ENCODE measurements around the gene RAB11FIP4. TPM values are rescaled to one million over a fixed set of nuclear protein-coding genes. Genes with fewer than 3 reads are reported as not detected.

RAB11FIP4 gene
- total RNA-seq, 2 experiments from 2014 or later, result 23.9 to 35.5 TPM

DNA sequence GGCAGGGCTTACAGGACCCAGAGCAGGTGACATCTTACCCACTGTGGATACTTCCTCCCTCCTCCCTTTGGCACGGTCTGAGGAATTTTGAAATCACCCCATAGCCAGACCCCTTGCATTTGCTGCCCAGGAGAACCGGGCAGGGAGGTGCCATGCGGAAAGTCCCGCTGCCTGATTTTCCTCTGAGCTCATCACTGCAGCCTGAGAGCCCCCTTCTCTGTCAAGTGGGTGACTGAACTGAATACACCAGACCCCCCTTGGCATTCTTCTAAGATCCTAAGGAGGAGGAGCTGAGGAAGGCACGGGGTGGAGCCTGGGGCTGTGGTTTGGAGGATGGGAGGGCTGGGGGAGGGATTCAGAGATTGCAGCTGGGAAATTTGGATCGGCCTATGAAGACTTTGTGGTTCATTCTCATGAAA, 173.4 kb downstream of the RAB11FIP4 start:
- ATAC-seq (no peak), DNase-seq (no peak)
- H3K36me3 Mint-ChIP-seq, result no peaks in the 10 kb centered on the region
- peaks cover 25% of the 10 kb centered on the region for H3K27me3 Mint-ChIP-seq
- no peak overlapping the region for H3K27ac Mint-ChIP-seq
- no peaks in the 10 kb centered on the region for H3K9me3 Mint-ChIP-seq (ENCODE audit: low read depth)
- peaks cover 2% of the 10 kb centered on the region for H3K4me1 Mint-ChIP-seq
- no peak overlapping the region for H3K4me3 Mint-ChIP-seq
- CTCF ChIA-PET, result no interaction called here

DNA sequence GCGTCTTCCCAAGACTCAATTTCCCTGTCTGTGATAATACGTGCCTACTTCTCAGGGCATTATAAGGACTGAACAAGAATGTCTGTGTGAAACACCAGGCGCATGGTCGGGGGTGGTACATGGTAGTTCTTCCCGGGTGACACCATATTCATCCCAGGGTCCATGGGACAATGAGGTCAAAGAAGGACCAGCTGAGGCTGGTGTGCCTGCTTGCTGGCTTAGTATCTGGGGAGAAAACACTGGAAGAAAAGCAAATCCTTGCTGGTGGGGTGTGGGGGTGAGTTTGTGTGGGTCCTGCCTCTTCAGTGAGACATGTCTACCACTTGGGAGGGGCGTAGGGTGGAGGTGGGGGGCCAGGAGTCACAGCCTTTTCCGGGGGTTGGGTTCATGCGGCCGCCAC, 174.2 kb downstream of the RAB11FIP4 start:
- CTCF ChIA-PET, result no interaction called here
- H3K27ac Mint-ChIP-seq, result no peak overlapping the region
- no peak for ATAC-seq

DNA sequence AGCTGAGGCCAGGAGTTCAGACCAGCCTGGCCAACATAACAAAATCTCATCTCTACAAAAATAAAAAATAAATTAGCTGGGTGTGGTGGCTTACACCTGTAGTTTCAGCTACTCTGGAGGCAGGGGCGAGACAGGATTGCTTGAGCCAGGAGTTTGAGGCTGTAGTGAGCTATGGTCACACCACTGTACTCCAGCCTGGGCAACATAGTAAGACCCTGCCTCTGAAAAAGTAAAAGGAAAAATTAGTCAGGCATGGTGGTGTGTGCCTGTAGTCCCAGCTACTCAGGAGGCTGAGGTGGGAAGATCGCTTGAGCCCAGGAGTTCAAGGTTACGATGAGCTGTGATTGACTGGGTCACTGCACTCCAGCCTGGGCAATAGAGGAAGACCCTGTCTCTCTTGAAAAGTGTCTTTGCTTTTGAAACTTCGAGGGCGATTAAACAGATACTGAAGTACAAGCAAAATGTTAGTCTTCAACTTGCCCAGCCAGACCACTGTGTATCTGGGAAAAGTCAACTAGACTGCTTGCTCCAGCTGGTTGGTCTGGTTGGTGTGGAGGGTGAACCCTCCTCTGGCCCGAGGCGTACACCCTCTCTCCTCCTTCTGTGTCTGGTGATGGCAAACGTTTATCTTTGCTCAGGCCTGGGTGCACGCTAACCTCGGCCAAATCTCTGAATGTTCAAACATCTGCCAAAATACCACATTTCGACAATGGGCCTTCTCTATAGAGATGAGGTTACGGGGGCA, 174.9 kb downstream of the RAB11FIP4 start:
- no peak for DNase-seq
- peaks cover 2% of the 10 kb centered on the region for H3K4me1 Mint-ChIP-seq
- no peak overlapping the region for H3K4me3 Mint-ChIP-seq
- peaks cover 10% of the 10 kb centered on the region for H3K27me3 Mint-ChIP-seq
- no peak overlapping the region for H3K27ac Mint-ChIP-seq
- no peaks in the 10 kb centered on the region for H3K9me3 Mint-ChIP-seq (ENCODE audit: low read depth)
- CTCF ChIA-PET, result no interaction called here
- ATAC-seq, result no peak
- H3K36me3 Mint-ChIP-seq, result no peaks in the 10 kb centered on the region

More for the DNA sequence above, 174.2 kb downstream of the RAB11FIP4 start:
- Mint-ChIP-seq H3K4me1 (peaks cover 2% of the 10 kb centered on the region), H3K36me3 (no peaks in the 10 kb centered on the region), H3K4me3 (no peak overlapping the region), H3K9me3 (ENCODE audit: low read depth) (no peaks in the 10 kb centered on the region), H3K27me3 (peaks cover 18% of the 10 kb centered on the region)
- no peak for DNase-seq

DNA sequence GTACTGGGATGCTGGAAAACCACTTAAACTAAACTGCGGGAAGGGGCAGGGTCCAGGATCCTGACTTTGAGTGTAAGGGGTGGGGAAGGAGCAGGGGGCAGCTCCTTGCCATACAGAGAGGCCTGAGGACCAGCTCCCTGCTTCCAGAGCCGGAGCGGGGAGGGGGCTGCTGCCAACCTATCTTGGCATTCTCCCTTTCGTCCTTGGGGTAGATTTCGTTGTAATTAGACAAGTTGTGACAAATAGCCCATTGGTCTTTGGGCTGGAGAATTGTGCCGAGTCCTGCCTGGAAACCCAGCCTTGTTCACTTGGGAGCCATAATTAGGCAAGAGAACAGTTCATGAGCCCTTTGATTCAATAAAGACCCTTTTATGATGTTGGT, 175.5 kb downstream of the RAB11FIP4 start:
- H3K27me3 Mint-ChIP-seq, result peaks cover 6% of the 10 kb centered on the region
- CTCF ChIA-PET, result no interaction called here
- no peak for ATAC-seq

DNA sequence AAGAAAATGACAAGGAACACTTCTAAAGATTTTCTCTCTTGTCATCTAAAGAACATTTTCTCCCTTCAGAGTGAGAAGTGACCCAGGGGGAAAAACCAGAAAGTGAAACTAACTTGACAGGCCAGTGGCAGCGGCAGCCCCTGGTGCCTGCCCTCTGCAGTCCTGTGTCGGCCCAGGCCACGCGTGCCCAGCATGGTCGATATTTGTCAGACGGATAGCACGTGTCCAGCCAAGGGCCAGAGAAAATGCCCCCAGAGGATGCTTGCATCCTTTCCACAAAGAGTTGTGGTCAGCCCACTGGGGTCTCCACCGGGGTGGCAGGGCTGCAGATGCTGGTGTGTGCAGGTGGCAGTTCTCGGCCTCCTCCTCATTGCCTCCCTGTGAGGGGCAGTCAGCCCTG, 176.6 kb downstream of the RAB11FIP4 start:
- no peak for ATAC-seq
- no peak for DNase-seq
- Mint-ChIP-seq H3K4me3 (no peak overlapping the region), H3K4me1 (no peaks in the 10 kb centered on the region), H3K9me3 (ENCODE audit: low read depth) (no peaks in the 10 kb centered on the region), H3K36me3 (no peaks in the 10 kb centered on the region), H3K27me3 (peaks cover 6% of the 10 kb centered on the region), H3K27ac (no peak overlapping the region)
- CTCF ChIA-PET, result no interaction called here

More for the DNA sequence above, 175.5 kb downstream of the RAB11FIP4 start:
- no peaks in the 10 kb centered on the region for H3K9me3 Mint-ChIP-seq (ENCODE audit: low read depth)
- H3K36me3 Mint-ChIP-seq, result no peaks in the 10 kb centered on the region
- no peaks in the 10 kb centered on the region for H3K4me1 Mint-ChIP-seq
- H3K4me3 Mint-ChIP-seq, result no peak overlapping the region
- H3K27ac Mint-ChIP-seq, result no peak overlapping the region
- DNase-seq, result no peak

DNA sequence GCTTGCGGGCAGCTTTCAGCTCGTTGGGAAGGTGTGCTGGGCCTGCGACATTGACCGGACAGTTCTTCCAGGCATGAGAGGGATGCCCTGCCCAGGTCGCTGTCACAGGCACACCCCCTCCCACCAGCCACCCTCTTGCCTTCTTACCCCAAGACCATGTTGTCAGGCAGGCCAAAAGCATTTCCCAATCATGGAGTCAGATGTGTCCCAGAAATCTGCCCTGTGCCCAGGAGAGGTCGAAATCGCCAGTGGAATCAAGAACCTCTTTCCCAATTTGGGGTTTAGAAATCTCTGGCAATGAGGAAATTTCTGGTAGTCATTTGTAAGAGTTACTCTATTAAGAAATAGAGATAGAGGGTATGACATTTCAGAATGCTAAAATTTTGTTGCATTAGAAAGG, 177.1 kb downstream of the RAB11FIP4 start:
- CTCF ChIA-PET, result no interaction called here
- ATAC-seq, result no peak
- no peak for DNase-seq
- no peaks in the 10 kb centered on the region for H3K9me3 Mint-ChIP-seq (ENCODE audit: low read depth)
- no peak overlapping the region for H3K4me3 Mint-ChIP-seq
- no peak overlapping the region for H3K27ac Mint-ChIP-seq
- H3K4me1 Mint-ChIP-seq, result no peaks in the 10 kb centered on the region
- no peaks in the 10 kb centered on the region for H3K36me3 Mint-ChIP-seq
- H3K27me3 Mint-ChIP-seq, result peaks cover 6% of the 10 kb centered on the region

DNA sequence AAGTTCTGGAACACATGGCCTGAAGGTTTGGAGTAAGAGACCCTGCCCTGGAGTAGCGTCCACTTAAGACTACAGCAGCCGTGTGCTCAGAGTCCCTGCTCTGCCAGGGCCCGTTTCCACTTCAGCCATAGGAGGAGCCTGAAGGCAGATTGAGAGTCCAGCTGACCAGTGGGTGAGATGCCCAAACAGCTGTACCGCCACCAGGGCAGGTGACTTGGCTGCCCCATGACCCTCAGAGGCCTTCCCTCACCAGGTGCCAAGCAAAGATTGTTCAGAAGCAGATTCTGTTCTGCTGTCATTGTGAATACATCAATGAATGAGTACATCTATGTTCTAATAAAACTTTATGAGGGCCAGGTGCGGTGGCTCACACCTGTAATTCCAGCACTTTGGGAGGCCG, 178.8 kb downstream of the RAB11FIP4 start:
- no peak for DNase-seq
- Mint-ChIP-seq H3K4me1 (no peaks in the 10 kb centered on the region), H3K9me3 (ENCODE audit: low read depth) (no peaks in the 10 kb centered on the region), H3K4me3 (no peak overlapping the region), H3K27me3 (peaks cover 5% of the 10 kb centered on the region), H3K27ac (no peak overlapping the region), H3K36me3 (no peaks in the 10 kb centered on the region)
- CTCF ChIA-PET, result interaction anchor here (1.3 to 1.4 kb wide), 2 partner anchors 11 to 273 kb away, joined by 3 read pairs; no protein-coding TSS in a partner anchor
- no peak for ATAC-seq

DNA sequence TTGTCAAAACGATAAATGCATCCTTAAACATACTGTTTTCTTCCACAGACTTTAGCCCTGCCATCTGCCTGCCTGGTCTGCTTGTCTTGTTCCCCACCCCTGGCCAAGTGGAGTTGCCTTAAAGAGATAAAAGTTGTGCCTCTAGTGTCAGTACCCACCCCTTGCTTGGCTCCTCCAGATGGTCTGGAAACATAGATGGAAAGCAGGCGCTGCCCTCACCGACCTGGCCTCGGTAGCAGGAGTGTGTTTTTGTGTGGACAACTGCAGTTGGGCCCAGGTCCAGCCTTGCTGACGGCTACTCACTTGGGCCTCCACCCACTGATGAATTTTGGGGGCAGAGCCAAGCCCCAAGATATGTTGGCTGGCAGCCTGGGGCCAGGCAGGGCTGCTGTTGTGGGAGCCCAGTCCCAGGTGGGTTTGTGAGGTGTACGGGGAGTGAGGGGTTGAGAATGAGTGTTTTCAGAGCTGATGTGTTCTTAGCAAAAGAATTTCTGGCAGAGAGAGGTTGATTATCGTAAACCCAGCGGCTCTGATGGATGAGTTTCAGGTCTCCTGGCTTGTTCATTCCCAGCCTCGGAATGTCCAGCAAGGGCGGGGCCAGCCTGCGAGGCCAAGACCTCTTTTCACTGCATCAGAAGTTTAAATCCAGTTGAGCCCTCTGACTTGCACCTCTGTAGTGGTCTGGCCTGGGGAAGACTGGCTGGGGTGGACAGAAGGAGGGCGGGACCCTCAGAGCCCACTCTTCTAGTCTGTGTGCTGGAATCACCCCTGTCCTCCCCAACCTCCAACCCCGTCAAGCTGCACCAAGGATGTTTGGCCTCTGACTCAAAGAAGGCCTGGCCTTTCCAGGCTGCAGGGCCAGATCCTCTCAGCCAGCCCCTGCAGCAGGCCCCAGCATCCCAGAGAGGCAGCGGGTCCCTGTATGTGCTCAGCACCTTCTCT, 179.7 kb downstream of the RAB11FIP4 start:
- no peaks in the 10 kb centered on the region for H3K36me3 Mint-ChIP-seq
- no peaks in the 10 kb centered on the region for H3K4me1 Mint-ChIP-seq
- peaks cover 3% of the 10 kb centered on the region for H3K27me3 Mint-ChIP-seq
- ATAC-seq (no peak), DNase-seq (no peak)
- no peaks in the 10 kb centered on the region for H3K9me3 Mint-ChIP-seq (ENCODE audit: low read depth)
- H3K27ac Mint-ChIP-seq, result no peak overlapping the region
- no peak overlapping the region for H3K4me3 Mint-ChIP-seq
- CTCF ChIA-PET, result interaction anchor here (1.3 kb wide), 1 partner anchor 12 kb away, joined by 3 read pairs; no protein-coding TSS in a partner anchor

DNA sequence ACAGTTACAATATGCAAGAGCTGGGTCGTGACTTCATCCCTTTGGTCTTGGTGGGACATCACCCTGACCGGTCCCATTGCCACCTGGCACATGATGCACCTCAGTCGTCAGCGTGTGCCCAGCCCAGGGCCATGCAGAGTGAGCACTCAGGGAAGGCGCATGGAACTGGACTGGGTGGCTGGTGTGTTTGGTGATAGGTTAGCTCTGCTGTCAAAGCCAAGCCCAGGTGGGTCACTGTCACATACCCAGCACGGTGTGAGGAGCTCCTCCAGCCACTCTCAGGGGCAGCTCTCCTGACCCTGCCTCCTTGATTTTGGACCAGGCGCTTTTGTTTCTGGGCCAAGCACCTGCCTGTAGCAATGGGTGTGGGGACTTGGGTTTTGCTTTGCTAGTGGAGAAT, 180.9 kb downstream of the RAB11FIP4 start:
- Mint-ChIP-seq H3K36me3 (no peaks in the 10 kb centered on the region), H3K9me3 (ENCODE audit: low read depth) (no peaks in the 10 kb centered on the region), H3K27ac (no peak overlapping the region), H3K4me3 (no peak overlapping the region), H3K27me3 (peaks cover 3% of the 10 kb centered on the region), H3K4me1 (no peaks in the 10 kb centered on the region)
- DNase-seq, result no peak
- CTCF ChIA-PET, result no interaction called here
- no peak for ATAC-seq

DNA sequence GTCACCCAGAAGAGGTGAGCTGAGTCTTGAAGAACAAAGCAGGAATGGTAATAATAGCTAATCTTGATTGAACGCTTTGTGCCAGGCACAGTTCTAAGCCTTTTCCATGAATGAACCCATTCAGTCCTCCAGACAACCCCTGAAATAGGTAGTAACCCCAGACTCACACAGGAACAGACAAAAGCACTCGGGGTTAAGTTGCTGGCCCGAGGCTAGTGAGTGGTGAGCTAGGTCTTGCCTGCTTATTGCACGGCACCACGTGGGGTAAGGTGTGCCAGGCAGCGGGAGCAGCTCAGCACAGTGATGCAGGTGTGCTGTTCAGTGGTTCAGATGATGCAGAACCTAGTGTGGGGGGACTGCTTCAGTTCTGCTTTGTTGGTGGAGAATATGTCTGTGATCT, 181.6 kb downstream of the RAB11FIP4 start:
- ATAC-seq, result no peak
- H3K4me1 Mint-ChIP-seq, result no peaks in the 10 kb centered on the region
- CTCF ChIA-PET, result no interaction called here

DNA sequence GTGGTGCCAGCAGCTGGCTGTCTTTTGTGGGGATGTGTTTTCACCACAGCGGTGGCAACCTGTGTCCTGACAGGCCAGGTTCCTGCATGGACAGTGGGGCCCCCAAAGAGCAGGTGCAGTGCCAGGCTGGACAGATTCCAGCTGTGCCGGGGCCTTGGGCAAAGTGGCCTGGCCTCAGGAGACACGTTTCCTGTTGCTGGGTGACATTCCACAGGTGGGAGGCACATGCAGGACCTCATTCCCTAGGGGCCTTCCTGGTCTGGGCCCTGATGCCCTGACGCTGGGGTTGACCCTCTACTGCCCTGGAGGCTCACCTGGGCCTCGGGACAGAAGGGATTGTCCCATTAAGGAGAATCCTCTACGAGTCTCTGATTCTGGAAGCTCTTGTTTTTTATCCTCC, 182.4 kb downstream of the RAB11FIP4 start:
- no peak overlapping the region for H3K4me3 Mint-ChIP-seq
- ATAC-seq (no peak), DNase-seq (no peak)
- no peaks in the 10 kb centered on the region for H3K36me3 Mint-ChIP-seq
- H3K4me1 Mint-ChIP-seq, result no peaks in the 10 kb centered on the region
- CTCF ChIA-PET, result no interaction called here
- no peaks in the 10 kb centered on the region for H3K9me3 Mint-ChIP-seq (ENCODE audit: low read depth)
- H3K27me3 Mint-ChIP-seq, result peaks cover 3% of the 10 kb centered on the region
- no peak overlapping the region for H3K27ac Mint-ChIP-seq

More for the DNA sequence above, 181.6 kb downstream of the RAB11FIP4 start:
- Mint-ChIP-seq H3K36me3 (no peaks in the 10 kb centered on the region), H3K27me3 (peaks cover 3% of the 10 kb centered on the region), H3K9me3 (ENCODE audit: low read depth) (no peaks in the 10 kb centered on the region), H3K27ac (no peak overlapping the region), H3K4me3 (no peak overlapping the region)
- DNase-seq, result no peak

DNA sequence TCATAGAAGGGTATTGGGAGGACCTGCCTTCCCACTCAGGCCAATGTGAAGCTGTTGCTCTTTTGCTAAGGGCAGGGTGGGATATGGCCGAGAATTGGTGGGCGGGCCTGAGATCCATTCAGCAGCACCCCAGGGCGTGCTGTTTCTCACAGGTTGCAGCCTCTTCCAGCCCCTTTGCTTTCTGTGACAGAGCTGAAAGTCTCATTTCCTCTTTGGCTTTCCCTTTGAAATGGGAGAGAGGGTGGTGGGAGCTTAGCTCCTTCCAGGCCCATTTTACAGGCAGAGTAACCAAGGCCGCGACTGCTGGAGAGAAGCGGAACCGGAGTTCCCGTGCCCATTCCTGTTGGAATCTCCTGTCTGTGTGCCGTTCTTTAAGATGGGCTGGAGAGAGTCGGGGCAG, 183.0 kb downstream of the RAB11FIP4 start:
- ATAC-seq (no peak), DNase-seq (no peak)
- no peaks in the 10 kb centered on the region for H3K4me1 Mint-ChIP-seq
- H3K27ac Mint-ChIP-seq, result no peak overlapping the region
- H3K27me3 Mint-ChIP-seq, result peaks cover 6% of the 10 kb centered on the region
- H3K36me3 Mint-ChIP-seq, result no peaks in the 10 kb centered on the region
- CTCF ChIA-PET, result no interaction called here
- no peak overlapping the region for H3K4me3 Mint-ChIP-seq
- no peaks in the 10 kb centered on the region for H3K9me3 Mint-ChIP-seq (ENCODE audit: low read depth)

DNA sequence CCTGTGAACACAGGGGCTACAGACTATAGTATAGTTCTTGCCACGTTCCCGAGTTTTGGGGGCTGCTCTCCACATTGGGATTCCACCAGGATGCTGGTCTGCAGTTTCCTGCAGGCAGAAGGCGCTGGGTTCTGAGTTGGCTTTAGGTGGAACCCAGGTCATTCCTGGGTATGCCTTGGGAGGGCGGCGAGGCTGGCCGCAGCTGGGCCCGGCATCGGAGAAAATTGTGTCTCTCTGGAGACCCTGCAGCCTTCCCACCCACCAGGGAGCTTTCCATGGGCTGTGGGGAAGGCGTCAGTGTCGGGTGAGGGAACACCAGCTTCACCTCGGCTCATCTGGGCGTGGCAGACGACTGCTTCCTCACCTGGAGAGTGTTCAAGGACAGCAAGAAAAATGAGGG, 183.6 kb downstream of the RAB11FIP4 start:
- no peaks in the 10 kb centered on the region for H3K36me3 Mint-ChIP-seq
- no peak overlapping the region for H3K4me3 Mint-ChIP-seq
- no peak overlapping the region for H3K27ac Mint-ChIP-seq
- H3K27me3 Mint-ChIP-seq, result peaks cover 9% of the 10 kb centered on the region
- H3K4me1 Mint-ChIP-seq, result no peaks in the 10 kb centered on the region
- DNase-seq (no peak), ATAC-seq (no peak)
- CTCF ChIA-PET, result no interaction called here
- H3K9me3 Mint-ChIP-seq (ENCODE audit: low read depth), result no peaks in the 10 kb centered on the region

DNA sequence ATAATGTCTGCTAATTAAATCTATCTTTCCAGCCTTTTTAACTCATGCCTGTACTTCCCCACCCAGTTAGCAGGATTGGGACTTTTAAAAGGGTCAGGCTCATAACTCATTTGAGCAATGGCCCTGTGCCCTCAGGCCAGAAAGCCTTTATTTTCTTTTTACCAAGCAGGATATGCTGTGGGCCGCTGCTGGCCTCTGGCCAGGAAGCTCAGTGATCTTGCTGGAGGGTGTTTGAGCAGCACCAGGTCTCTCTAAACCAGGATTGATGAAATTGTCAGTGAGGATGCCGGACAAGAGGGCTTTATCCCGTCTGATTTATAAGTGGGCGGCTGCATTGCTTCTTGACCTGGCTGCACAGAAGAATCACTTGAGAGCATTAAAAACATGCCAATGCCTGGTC, 187.8 kb downstream of the RAB11FIP4 start:
- no peak for ATAC-seq

More for the DNA sequence above, 187.8 kb downstream of the RAB11FIP4 start:
- no peaks in the 10 kb centered on the region for H3K36me3 Mint-ChIP-seq
- no peak overlapping the region for H3K27ac Mint-ChIP-seq
- no peaks in the 10 kb centered on the region for H3K9me3 Mint-ChIP-seq (ENCODE audit: low read depth)
- H3K27me3 Mint-ChIP-seq, result peaks cover 9% of the 10 kb centered on the region
- no peak for DNase-seq
- no peak overlapping the region for H3K4me3 Mint-ChIP-seq
- peaks cover 7% of the 10 kb centered on the region for H3K4me1 Mint-ChIP-seq
- CTCF ChIA-PET, result no interaction called here
